WTC11 (cell line): ENCODE results near the gene SNRNP200.

Experiments
- FOXP1 ChIP-seq: sonication (generic); formaldehyde crosslinking; IDR thresholded peaks from 2 replicates; pipeline ENCODE4 v1.8.0; 2022; ENCODE audit warnings: missing genetic modification reagents, mild to moderate bottlenecking, moderate library complexity, borderline replicate concordance
- TF ChIP-seq, protein P1 (sequence below): fragments of 200-600 bp; IDR thresholded peaks from 2 replicates; pipeline ENCODE4 v1.8.0; 2022; ENCODE audit warnings: antibody characterized with exemption

- TF ChIP-seq, protein P1, sequence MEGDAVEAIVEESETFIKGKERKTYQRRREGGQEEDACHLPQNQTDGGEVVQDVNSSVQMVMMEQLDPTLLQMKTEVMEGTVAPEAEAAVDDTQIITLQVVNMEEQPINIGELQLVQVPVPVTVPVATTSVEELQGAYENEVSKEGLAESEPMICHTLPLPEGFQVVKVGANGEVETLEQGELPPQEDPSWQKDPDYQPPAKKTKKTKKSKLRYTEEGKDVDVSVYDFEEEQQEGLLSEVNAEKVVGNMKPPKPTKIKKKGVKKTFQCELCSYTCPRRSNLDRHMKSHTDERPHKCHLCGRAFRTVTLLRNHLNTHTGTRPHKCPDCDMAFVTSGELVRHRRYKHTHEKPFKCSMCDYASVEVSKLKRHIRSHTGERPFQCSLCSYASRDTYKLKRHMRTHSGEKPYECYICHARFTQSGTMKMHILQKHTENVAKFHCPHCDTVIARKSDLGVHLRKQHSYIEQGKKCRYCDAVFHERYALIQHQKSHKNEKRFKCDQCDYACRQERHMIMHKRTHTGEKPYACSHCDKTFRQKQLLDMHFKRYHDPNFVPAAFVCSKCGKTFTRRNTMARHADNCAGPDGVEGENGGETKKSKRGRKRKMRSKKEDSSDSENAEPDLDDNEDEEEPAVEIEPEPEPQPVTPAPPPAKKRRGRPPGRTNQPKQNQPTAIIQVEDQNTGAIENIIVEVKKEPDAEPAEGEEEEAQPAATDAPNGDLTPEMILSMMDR, result no peak
- no peak for TF ChIP-seq FOXP1 (CRISPR knock-in tag)
These were observed 13.6 kb downstream of the SNRNP200 start for GRCh38 chr2:96291751-96292150.
